Measurements from ENCODE around the gene ARAP1. TPM values are rescaled to one million over a fixed set of nuclear protein-coding genes. Genes with fewer than 3 reads are reported as not detected.

The ARAP1 gene
- total RNA-seq, 1 donor from 2014 or later, result 20.5 TPM

- peaks cover 5% of the 10 kb centered on the region for H3K36me3 Mint-ChIP-seq (ENCODE audit: unreplicated experiment)
- H3K4me1 Mint-ChIP-seq (ENCODE audit: low read depth, unreplicated experiment), result peaks cover 7% of the 10 kb centered on the region
- no peak overlapping the region for H3K4me3 Mint-ChIP-seq (ENCODE audit: unreplicated experiment)
- TF ChIP-seq CTCF (IDR thresholded peaks at IDR 0.05; ENCODE audit: partially characterized antibody, unreplicated experiment), result no peak
- DNase-seq, result no peak
- H3K27me3 Mint-ChIP-seq (ENCODE audit: unreplicated experiment), result peaks cover 18% of the 10 kb centered on the region
- H3K9me3 Mint-ChIP-seq (ENCODE audit: unreplicated experiment), result peaks cover 4% of the 10 kb centered on the region
- H3K27ac Mint-ChIP-seq (ENCODE audit: unreplicated experiment), result no peak overlapping the region
Observed at GRCh38 chr11:72753341-72754148, 1.3 kb upstream of the ARAP1 start.

GRCh38 chr11:72751116-72752087 lies 806 bp downstream of the ARAP1 start:
- Mint-ChIP-seq H3K9me3 (ENCODE audit: unreplicated experiment) (peaks cover 1% of the 10 kb centered on the region), H3K27ac (ENCODE audit: unreplicated experiment) (no peak overlapping the region), H3K4me3 (ENCODE audit: unreplicated experiment) (peak overlapping the region; percentile 77), H3K4me1 (ENCODE audit: low read depth, unreplicated experiment) (peaks cover 7% of the 10 kb centered on the region), H3K27me3 (ENCODE audit: unreplicated experiment) (peaks cover 9% of the 10 kb centered on the region), H3K36me3 (ENCODE audit: unreplicated experiment) (no peaks in the 10 kb centered on the region)
- no peak for DNase-seq
- no peak for TF ChIP-seq CTCF (IDR thresholded peaks at IDR 0.05; ENCODE audit: partially characterized antibody, unreplicated experiment)

- H3K4me1 Mint-ChIP-seq (ENCODE audit: low read depth, unreplicated experiment), result peaks cover 7% of the 10 kb centered on the region
- no peak overlapping the region for H3K27ac Mint-ChIP-seq (ENCODE audit: unreplicated experiment)
- H3K36me3 Mint-ChIP-seq (ENCODE audit: unreplicated experiment), result no peaks in the 10 kb centered on the region
- no peak for DNase-seq
- peak overlapping the region; percentile 46 for H3K4me3 Mint-ChIP-seq (ENCODE audit: unreplicated experiment)
- H3K9me3 Mint-ChIP-seq (ENCODE audit: unreplicated experiment), result peaks cover 1% of the 10 kb centered on the region
- peaks cover 5% of the 10 kb centered on the region for H3K27me3 Mint-ChIP-seq (ENCODE audit: unreplicated experiment)
- TF ChIP-seq CTCF (IDR thresholded peaks at IDR 0.05; ENCODE audit: partially characterized antibody, unreplicated experiment), result no peak
Observed at GRCh38 chr11:72750556-72751115, 1.6 kb downstream of the ARAP1 start.

GRCh38 chr11:72750086-72750485 lies 2.1 kb downstream of the ARAP1 start:
- H3K27ac Mint-ChIP-seq (ENCODE audit: unreplicated experiment), result no peak overlapping the region
- H3K4me1 Mint-ChIP-seq (ENCODE audit: low read depth, unreplicated experiment), result peaks cover 7% of the 10 kb centered on the region
- H3K36me3 Mint-ChIP-seq (ENCODE audit: unreplicated experiment), result no peaks in the 10 kb centered on the region
- no peak for TF ChIP-seq CTCF (IDR thresholded peaks at IDR 0.05; ENCODE audit: partially characterized antibody, unreplicated experiment)
- no peak overlapping the region for H3K4me3 Mint-ChIP-seq (ENCODE audit: unreplicated experiment)
- H3K9me3 Mint-ChIP-seq (ENCODE audit: unreplicated experiment), result peaks cover 1% of the 10 kb centered on the region
- DNase-seq, result no peak
- H3K27me3 Mint-ChIP-seq (ENCODE audit: unreplicated experiment), result peaks cover 5% of the 10 kb centered on the region

Data from glutamatergic neuron (in vitro differentiated cells).